Mesenchymal stem cell (in vitro differentiated cells and primary cell): ENCODE results near the gene SPSB3.

ENCODE experiments used
- DNase-seq: peaks from one replicate; pipeline ENCODE4 v3.0.0-alpha.2; 2013
- H2AFZ ChIP-seq: one replicate; pipeline ENCODE4 v1.6.1; 2013; ENCODE audit warnings: low read depth, mild to moderate bottlenecking, control low read depth, inconsistent platforms, low read length, moderate library complexity
- H2AK5ac ChIP-seq: 2 replicates; pipeline ENCODE4 v1.6.1; 2013; ENCODE audit warnings: low read length, moderate library complexity, mild to moderate bottlenecking, inconsistent platforms; ENCODE audit not compliant: severe bottlenecking
- H2BK120ac ChIP-seq: one replicate; pipeline ENCODE4 v1.6.1; 2013; ENCODE audit warnings: low read depth, mild to moderate bottlenecking, inconsistent platforms, low read length, moderate library complexity
- H2BK12ac ChIP-seq, 2 experiments: one replicate each; pipeline ENCODE4 v1.6.1; 2013; ENCODE audit warnings: inconsistent platforms in 2 of 2, low read length in 2 of 2, mild to moderate bottlenecking in 2 of 2, moderate library complexity in 2 of 2, control low read depth in 1 of 2
- H2BK15ac ChIP-seq: one replicate; pipeline ENCODE4 v1.6.1; 2013; ENCODE audit warnings: mild to moderate bottlenecking, low read depth, inconsistent platforms; ENCODE audit not compliant: poor library complexity, severe bottlenecking
- H2BK5ac ChIP-seq: 2 replicates; pipeline ENCODE4 v1.6.1; 2013; ENCODE audit warnings: low read depth, mild to moderate bottlenecking, low read length, control low read depth, inconsistent platforms; ENCODE audit not compliant: poor library complexity, severe bottlenecking
- H3K14ac ChIP-seq, 2 experiments: one replicate each; pipeline ENCODE4 v1.6.1; 2013; ENCODE audit warnings: inconsistent platforms in 2 of 2, low read length in 2 of 2, control low read depth in 1 of 2, mild to moderate bottlenecking in 1 of 2, moderate library complexity in 1 of 2
- H3K18ac ChIP-seq, 2 experiments: one replicate each; pipeline ENCODE4 v1.6.1; 2013; ENCODE audit warnings: inconsistent platforms in 2 of 2, low read length in 2 of 2, control low read depth in 1 of 2, low read depth in 1 of 2, mild to moderate bottlenecking in 1 of 2
- H3K23ac ChIP-seq, 2 experiments: one replicate each; pipeline ENCODE4 v1.6.1; 2013; ENCODE audit warnings: inconsistent platforms in 2 of 2, low read length in 2 of 2, mild to moderate bottlenecking in 2 of 2, moderate library complexity in 2 of 2, control low read depth in 1 of 2
- H3K27ac ChIP-seq: 2 replicates; pipeline ENCODE4 v1.5.1; 2013; ENCODE audit warnings: mild to moderate bottlenecking, moderate library complexity, low read length, control low read depth, inconsistent platforms; ENCODE audit not compliant: poor library complexity, severe bottlenecking
- H3K27me3 ChIP-seq, 2 experiments: 2 replicates each; pipeline versions ENCODE4 v1.6.1 to v1.7.0; 2013; ENCODE audit warnings: low read length in 2 of 2, mild to moderate bottlenecking in 2 of 2, moderate library complexity in 2 of 2, control low read depth in 1 of 2, inconsistent platforms in 1 of 2; ENCODE audit not compliant: control insufficient read depth in 1 of 2, insufficient read depth in 1 of 2
- H3K36me3 ChIP-seq, 2 experiments: 2 replicates each; pipeline versions ENCODE4 v1.6.1 to v1.7.0; 2013; ENCODE audit warnings: low read length in 2 of 2, control low read depth in 1 of 2, inconsistent platforms in 1 of 2, low read depth in 1 of 2, mild to moderate bottlenecking in 1 of 2; ENCODE audit not compliant: insufficient read depth in 2 of 2, control insufficient read depth in 1 of 2
- H3K4ac ChIP-seq, 2 experiments: one replicate each; pipeline ENCODE4 v1.6.1; 2013; ENCODE audit warnings: inconsistent platforms in 2 of 2, low read length in 2 of 2, mild to moderate bottlenecking in 2 of 2, moderate library complexity in 2 of 2, control low read depth in 1 of 2, low read depth in 1 of 2
- H3K4me1 ChIP-seq: 2 replicates; pipeline ENCODE4 v1.6.1; 2013; ENCODE audit warnings: low read depth, low read length, control low read depth; ENCODE audit not compliant: control insufficient read depth, insufficient read depth
- H3K4me2 ChIP-seq: 2 replicates; pipeline ENCODE4 v1.6.1; 2013; ENCODE audit warnings: low read length, mild to moderate bottlenecking, inconsistent platforms; ENCODE audit not compliant: poor library complexity, severe bottlenecking
- H3K4me3 ChIP-seq, 2 experiments: 2 replicates each; pipeline versions ENCODE4 v1.5.1 to v1.7.0; 2013; ENCODE audit warnings: low read length in 2 of 2, mild to moderate bottlenecking in 2 of 2, control low read depth in 1 of 2, low read depth in 1 of 2; ENCODE audit not compliant: insufficient read depth in 1 of 2
- H3K79me1 ChIP-seq: replicated peaks from 2 replicates; pipeline ENCODE4 v1.6.1; 2013; ENCODE audit warnings: mild to moderate bottlenecking, control low read depth, low read length, inconsistent platforms; ENCODE audit not compliant: poor library complexity, severe bottlenecking
- H3K9ac ChIP-seq: 2 replicates; pipeline ENCODE4 v1.7.0; 2013; ENCODE audit warnings: mild to moderate bottlenecking, low read length, moderate library complexity
- H3K9me3 ChIP-seq: 2 replicates; pipeline ENCODE4 v1.7.0; 2013; ENCODE audit warnings: mild to moderate bottlenecking, low read length; ENCODE audit not compliant: control insufficient read depth
- H4K8ac ChIP-seq: one replicate; pipeline ENCODE4 v1.6.1; 2013; ENCODE audit warnings: inconsistent platforms, mild to moderate bottlenecking, low read length, moderate library complexity
- H4K91ac ChIP-seq: one replicate; pipeline ENCODE4 v1.6.1; 2013; ENCODE audit warnings: mild to moderate bottlenecking, low read length, inconsistent platforms
- WGBS: methylation state at CpG from one replicate; pipeline ENCODE4 v1.1.7; 2013; ENCODE audit warnings: mixed read lengths; 5-methylcytosine and 5-hydroxymethylcytosine counted together

The SPSB3 gene

GRCh38 chr16:1788095-1788707, 5.8 kb upstream of the SPSB3 start:
- no peak overlapping the region for H2AFZ ChIP-seq
- no peak for DNase-seq
- peaks cover 7% of the 10 kb centered on the region for H3K4me1 ChIP-seq
- no peak overlapping the region for H2AK5ac ChIP-seq
- H4K8ac ChIP-seq, result no peak overlapping the region
- H2BK12ac ChIP-seq, result no peak overlapping the region
- no peak overlapping the region for H4K91ac ChIP-seq
- H3K9me3 ChIP-seq, result no peaks in the 10 kb centered on the region
- peaks cover 27 to 82% of the 10 kb centered on the region in 2 experiments for H3K36me3 ChIP-seq
- H3K9ac ChIP-seq, result no peak overlapping the region
- H3K4ac ChIP-seq, result no peak overlapping the region
- no peak overlapping the region for H3K18ac ChIP-seq
- no peak overlapping the region for H3K4me2 ChIP-seq
- H2BK120ac ChIP-seq, result no peak overlapping the region
- WGBS, result 95% methylated on average over 38 of the region's 38 CpGs
- no peak overlapping the region for H3K14ac ChIP-seq
- H3K4me3 ChIP-seq, result no peak overlapping the region
- no peak overlapping the region for H2BK15ac ChIP-seq
- no peaks in the 10 kb centered on the region for H3K27me3 ChIP-seq
- no peak overlapping the region for H3K27ac ChIP-seq
- H3K79me1 ChIP-seq, result peaks cover 43% of the 10 kb centered on the region
- no peak overlapping the region for H3K23ac ChIP-seq
- H2BK5ac ChIP-seq, result no peak overlapping the region

DNA sequence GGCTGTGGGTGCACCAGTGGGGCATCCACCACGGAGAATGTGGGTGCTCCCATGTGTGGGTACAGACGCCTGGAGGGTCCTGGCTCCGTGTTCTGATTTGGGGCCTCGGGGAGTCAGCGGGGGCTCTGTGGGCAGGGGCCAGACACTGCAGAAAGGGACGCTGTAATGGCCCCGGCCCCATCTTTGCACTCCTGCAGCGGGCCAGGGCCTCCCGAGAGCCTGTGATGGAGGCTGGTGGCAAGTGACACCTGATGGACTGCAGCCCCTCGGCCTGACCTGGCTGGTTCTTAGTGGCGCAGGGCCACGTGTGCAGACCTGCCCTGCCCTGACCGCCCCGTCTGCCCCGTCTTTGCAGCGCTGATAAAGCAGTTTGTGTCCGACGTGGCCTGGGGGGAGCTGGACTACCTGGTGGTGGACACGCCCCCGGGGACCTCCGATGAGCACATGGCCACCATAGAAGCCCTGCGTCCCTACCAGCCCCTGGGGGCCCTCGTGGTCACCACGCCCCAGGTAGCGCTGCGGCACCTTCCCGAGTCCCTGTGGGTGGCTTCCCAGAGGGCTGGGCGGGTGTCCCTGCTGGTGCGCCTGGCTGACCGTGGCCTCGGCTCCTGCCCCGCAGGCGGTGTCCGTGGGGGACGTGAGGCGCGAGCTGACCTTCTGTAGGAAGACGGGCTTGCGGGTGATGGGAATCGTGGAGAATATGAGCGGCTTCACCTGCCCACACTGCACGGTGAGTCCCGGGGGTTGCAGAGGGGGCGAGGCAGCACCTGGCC, 5.1 kb upstream of the SPSB3 start:
- Histone ChIP-seq H4K8ac (no peak overlapping the region), H3K4me3 (no peak overlapping the region), H2AFZ (no peak overlapping the region), H3K27me3 (no peaks in the 10 kb centered on the region), H3K18ac (no peak overlapping the region), H2BK12ac (no peak overlapping the region), H3K36me3 (peaks cover 27 to 76% of the 10 kb centered on the region in 2 experiments), H2AK5ac (no peak overlapping the region), H2BK15ac (no peak overlapping the region), H4K91ac (no peak overlapping the region), H3K4me1 (peaks cover 7% of the 10 kb centered on the region), H3K14ac (no peak overlapping the region), H3K79me1 (peaks cover 43% of the 10 kb centered on the region), H3K23ac (no peak overlapping the region), H3K4me2 (no peak overlapping the region), H3K9ac (no peak overlapping the region), H3K9me3 (no peaks in the 10 kb centered on the region), H3K4ac (no peak overlapping the region), H2BK5ac (no peak overlapping the region), H2BK120ac (no peak overlapping the region), H3K27ac (no peak overlapping the region)
- WGBS, result 98% methylated on average over 44 of the region's 44 CpGs
- no peak for DNase-seq

DNA sequence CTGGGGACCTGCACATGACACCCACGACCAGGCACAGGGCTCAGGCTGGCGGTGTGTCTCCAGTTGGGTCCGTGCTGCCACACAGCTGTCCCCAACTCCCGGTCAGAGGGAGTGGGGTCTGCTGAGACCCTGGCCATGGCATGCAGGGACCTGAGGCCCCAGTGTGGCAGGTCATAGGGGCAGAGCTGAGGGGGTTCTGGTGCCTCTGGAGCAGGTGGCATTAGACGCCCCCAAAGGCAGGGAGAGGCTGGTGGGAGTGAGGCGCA, 4.6 kb upstream of the SPSB3 start:
- Histone ChIP-seq H3K27ac (no peak overlapping the region), H3K9ac (no peak overlapping the region), H3K4me2 (no peak overlapping the region), H3K9me3 (no peaks in the 10 kb centered on the region), H3K4ac (no peak overlapping the region), H2BK12ac (no peak overlapping the region), H3K23ac (no peak overlapping the region), H3K14ac (no peak overlapping the region), H2BK15ac (no peak overlapping the region), H3K79me1 (peaks cover 43% of the 10 kb centered on the region), H3K27me3 (no peaks in the 10 kb centered on the region), H2AFZ (no peak overlapping the region), H3K4me1 (peaks cover 7% of the 10 kb centered on the region), H2BK5ac (no peak overlapping the region), H4K91ac (no peak overlapping the region), H3K4me3 (no peak overlapping the region), H2AK5ac (no peak overlapping the region), H3K18ac (no peak overlapping the region), H2BK120ac (no peak overlapping the region), H4K8ac (no peak overlapping the region), H3K36me3 (peaks cover 27 to 70% of the 10 kb centered on the region in 2 experiments)
- 95% methylated on average over 6 of the region's 6 CpGs for WGBS
- no peak for DNase-seq

GRCh38 chr16:1786242-1787055, 4.1 kb upstream of the SPSB3 start:
- H2BK15ac ChIP-seq, result no peak overlapping the region
- H2AK5ac ChIP-seq, result no peak overlapping the region
- 94% methylated on average over 51 of the region's 51 CpGs for WGBS
- peaks cover 11% of the 10 kb centered on the region for H3K4me1 ChIP-seq
- no peak overlapping the region for H3K14ac ChIP-seq
- no peak overlapping the region for H3K27ac ChIP-seq
- no peak overlapping the region for H2AFZ ChIP-seq
- H3K36me3 ChIP-seq, result peaks cover 26 to 65% of the 10 kb centered on the region in 2 experiments
- no peak overlapping the region for H2BK12ac ChIP-seq
- H3K18ac ChIP-seq, result no peak overlapping the region
- no peaks in the 10 kb centered on the region for H3K9me3 ChIP-seq
- H3K79me1 ChIP-seq, result peaks cover 43% of the 10 kb centered on the region
- H3K4ac ChIP-seq, result no peak overlapping the region
- H4K8ac ChIP-seq, result no peak overlapping the region
- no peaks in the 10 kb centered on the region for H3K27me3 ChIP-seq
- H3K23ac ChIP-seq, result no peak overlapping the region
- H4K91ac ChIP-seq, result peak overlapping the region; percentile 40
- H3K9ac ChIP-seq, result no peak overlapping the region
- H2BK5ac ChIP-seq, result no peak overlapping the region
- no peak overlapping the region for H2BK120ac ChIP-seq
- DNase-seq, result no peak
- H3K4me3 ChIP-seq, result no peak overlapping the region
- H3K4me2 ChIP-seq, result no peak overlapping the region
